Esophagus squamous epithelium (tissue), 5 donors: ENCODE results near the gene CD83. TPM values are rescaled to one million over a fixed set of nuclear protein-coding genes. Genes with fewer than 3 reads are reported as not detected.
"Not testable (repeated sequence)": the region's sequence is repeated elsewhere in the genome, so short reads cannot be mapped to it uniquely, and the experiment has no call there.

Source experiments
- DNase-seq: peaks from one replicate; lab custom pipeline; 2025; lab: John Stamatoyannopoulos, UW
- H3K27ac ChIP-seq, 4 donors: fragments of 200-600 bp; sonication (generic); one replicate each; pipeline ENCODE4 v1.5.1; 2016 to 2019; ENCODE audit warnings: mild to moderate bottlenecking in 1 of 4
- H3K27me3 ChIP-seq, 4 donors: fragments of 200-600 bp; sonication (generic); 1 replicate in 3 of 4; 2 replicates in 1 of 4; pipeline versions ENCODE4 v1.5.1 to v1.6.0; 2017 to 2021; ENCODE audit warnings: antibody characterized with exemption in 1 of 4
- H3K36me3 ChIP-seq, 3 donors: fragments of 200-600 bp; sonication (generic); one replicate each; pipeline ENCODE4 v1.5.1; 2016 to 2019
- H3K4me1 ChIP-seq, 3 donors: fragments of 200-600 bp; sonication (generic); one replicate each; pipeline ENCODE4 v1.5.1; 2017 to 2019
- H3K4me3 ChIP-seq, 4 donors: fragments of 200-600 bp; sonication (generic); 1 replicate in 3 of 4; 2 replicates in 1 of 4; pipeline ENCODE4 v1.5.1; 2016 to 2019; ENCODE audit warnings: mild to moderate bottlenecking in 2 of 4, moderate library complexity in 1 of 4
- H3K9me3 ChIP-seq, 3 donors: fragments of 200-600 bp; sonication (generic); one replicate each; pipeline ENCODE4 v1.5.1; 2016 to 2019
- POLR2A ChIP-seq, 4 donors: fragments of 450-650 bp; IDR thresholded peaks; one replicate each; pipeline ENCODE4 v1.6.1; 2017; ENCODE audit warnings: antibody characterized with exemption in 4 of 4, mild to moderate bottlenecking in 4 of 4, moderate library complexity in 3 of 4
- WGBS, 2 donors: methylation state at CpG; one replicate each; pipeline ENCODE4 v1.1.5; 2018; 5-methylcytosine and 5-hydroxymethylcytosine counted together
- intact Hi-C: fragments of 100-400 bp; cut with DNase I; formaldehyde crosslinking; loops from one replicate; pipeline ENCODE4 v1.15.0; 2022
- total RNA-seq, 4 donors: library from RNA; depleted of rRNA; stranded (reverse); fragments of >200 nt; gene quantifications; one replicate each; pipeline ENCODE4 v1.1.0, GENCODE V29; 2016
- TF ChIP-seq, protein P1 (sequence below), 6 experiments: fragments of 450-650 bp in 4 of 6; fragments of 200-600 bp in 2 of 6; sonication (generic) in 2 of 6; IDR thresholded peaks; one replicate each; pipeline ENCODE4 v1.5.1; 2016 to 2019; ENCODE audit warnings: antibody characterized with exemption in 6 of 6, mild to moderate bottlenecking in 4 of 6, moderate library complexity in 4 of 6
- donor health status: DM: yes; HTN: yes; CAD: no.

CD83 gene
- total RNA-seq, 4 donors from 2014 or later = 0.56 to 2.8 (median 1.1) TPM

DNA sequence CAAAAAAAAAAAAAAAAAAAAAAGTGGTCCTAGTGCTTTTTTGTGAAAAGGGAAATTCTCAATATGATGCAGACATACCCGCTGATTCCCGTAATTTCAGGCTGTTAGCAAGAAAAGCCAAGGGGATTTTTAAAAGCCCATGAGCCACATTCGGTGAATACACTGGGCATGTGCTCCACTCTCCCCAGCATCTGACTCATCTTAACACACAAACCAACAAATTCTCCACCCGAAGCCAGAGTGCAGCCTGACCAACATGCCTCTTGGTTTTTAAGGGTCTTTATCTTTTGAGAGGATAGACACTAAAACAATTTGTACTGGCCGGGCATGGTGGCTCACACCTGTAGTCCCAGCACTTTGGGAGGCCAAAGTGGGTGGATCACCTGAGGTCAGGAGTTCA is 45.5 kb upstream of the CD83 start:
- Histone ChIP-seq H3K4me1 (peaks cover 0 to 38% (median 4%) of the 10 kb centered on the region in 3 donors), H3K36me3 (no peaks in the 10 kb centered on the region), H3K27ac (no peak overlapping the region), H3K9me3 (no peaks in the 10 kb centered on the region), H3K27me3 (no peaks in the 10 kb centered on the region), H3K4me3 (no peak overlapping the region)
- TF ChIP-seq, protein P1, sequence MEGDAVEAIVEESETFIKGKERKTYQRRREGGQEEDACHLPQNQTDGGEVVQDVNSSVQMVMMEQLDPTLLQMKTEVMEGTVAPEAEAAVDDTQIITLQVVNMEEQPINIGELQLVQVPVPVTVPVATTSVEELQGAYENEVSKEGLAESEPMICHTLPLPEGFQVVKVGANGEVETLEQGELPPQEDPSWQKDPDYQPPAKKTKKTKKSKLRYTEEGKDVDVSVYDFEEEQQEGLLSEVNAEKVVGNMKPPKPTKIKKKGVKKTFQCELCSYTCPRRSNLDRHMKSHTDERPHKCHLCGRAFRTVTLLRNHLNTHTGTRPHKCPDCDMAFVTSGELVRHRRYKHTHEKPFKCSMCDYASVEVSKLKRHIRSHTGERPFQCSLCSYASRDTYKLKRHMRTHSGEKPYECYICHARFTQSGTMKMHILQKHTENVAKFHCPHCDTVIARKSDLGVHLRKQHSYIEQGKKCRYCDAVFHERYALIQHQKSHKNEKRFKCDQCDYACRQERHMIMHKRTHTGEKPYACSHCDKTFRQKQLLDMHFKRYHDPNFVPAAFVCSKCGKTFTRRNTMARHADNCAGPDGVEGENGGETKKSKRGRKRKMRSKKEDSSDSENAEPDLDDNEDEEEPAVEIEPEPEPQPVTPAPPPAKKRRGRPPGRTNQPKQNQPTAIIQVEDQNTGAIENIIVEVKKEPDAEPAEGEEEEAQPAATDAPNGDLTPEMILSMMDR (IDR thresholded peaks at IDR 0.05) = no peak
- no peak for TF ChIP-seq POLR2A (IDR thresholded peaks at IDR 0.05)
- intact Hi-C loops = no loop called here
- no peak for DNase-seq
- 54 to 64% methylated on average over 4 to 5 of the region's 5 CpGs for WGBS, 2 donors

DNA sequence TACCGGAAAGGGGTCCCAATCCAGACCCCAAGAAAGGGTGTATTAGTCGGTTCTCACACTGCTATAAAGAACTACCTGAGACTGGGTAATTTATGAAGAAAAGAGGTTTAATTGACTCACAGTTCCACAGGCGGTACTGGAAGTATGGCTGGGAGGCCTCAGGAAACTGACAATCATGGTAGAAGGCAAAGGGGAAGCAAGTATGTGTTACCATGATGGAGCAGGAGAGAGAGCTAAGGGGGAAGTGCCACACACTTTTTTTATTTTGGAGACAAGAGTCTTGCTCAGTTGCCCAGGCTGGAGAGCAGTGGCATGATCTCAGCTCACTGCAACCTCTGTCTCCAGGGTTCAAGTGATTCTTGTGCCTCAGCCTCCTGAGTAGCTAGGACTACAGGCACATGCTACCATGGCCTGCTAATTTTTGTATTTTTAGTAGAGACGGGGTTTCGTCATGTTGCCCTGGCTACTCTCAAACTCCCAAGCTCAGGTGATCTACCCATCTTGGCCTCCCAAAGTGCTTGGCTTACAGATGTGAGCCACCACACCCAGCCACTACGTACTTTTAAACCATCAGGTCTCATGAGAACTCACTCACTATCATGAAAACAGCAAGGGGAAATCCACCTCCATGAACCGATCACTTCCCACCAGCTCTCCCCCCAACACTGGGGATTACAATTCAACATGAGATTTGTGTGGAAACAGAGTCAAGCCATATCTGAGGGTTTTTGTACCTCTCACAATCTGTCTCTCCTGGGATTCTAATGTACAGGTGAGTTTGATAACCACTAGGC is 43.8 kb upstream of the CD83 start:
- intact Hi-C loops, H3K4me3 ChIP-seq, H3K9me3 ChIP-seq, H3K27ac ChIP-seq, H3K36me3 ChIP-seq, H3K27me3 ChIP-seq, DNase-seq: not testable (repeated sequence)
- WGBS, 2 donors = 90 to 91% methylated on average over 6 to 7 of the region's 7 CpGs
- peaks cover 0 to 28% (median 4%) of the 10 kb centered on the region in 3 donors for H3K4me1 ChIP-seq

DNA sequence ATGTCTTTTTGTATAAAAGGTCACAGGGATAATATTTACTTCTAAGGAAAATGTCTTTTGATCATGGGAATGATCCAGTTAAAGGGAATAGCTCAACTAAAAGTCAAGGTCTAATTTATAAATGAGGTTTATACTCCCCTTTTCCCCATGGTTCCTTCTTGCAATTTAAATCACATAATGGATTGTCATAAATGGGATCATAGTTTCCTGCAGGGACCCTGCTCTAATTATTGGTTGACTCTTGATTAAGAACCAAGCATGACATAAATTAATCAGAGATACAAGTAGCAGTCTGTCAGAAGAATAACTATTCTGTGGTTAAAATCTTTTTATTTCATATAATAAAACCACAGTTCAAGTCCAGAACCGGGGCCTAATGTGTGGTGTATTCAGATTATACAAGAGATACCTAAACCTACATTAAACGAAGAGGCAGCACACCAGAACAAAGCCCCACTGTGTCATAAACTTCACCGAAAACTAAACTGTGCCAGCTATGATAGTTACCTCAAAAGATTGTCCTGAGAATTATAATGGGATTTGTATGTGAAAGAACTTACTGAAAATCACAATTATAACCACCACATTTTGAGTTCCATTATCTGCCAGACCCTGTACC is 43.0 kb upstream of the CD83 start:
- no peaks in the 10 kb centered on the region for H3K36me3 ChIP-seq
- no peaks in the 10 kb centered on the region for H3K27me3 ChIP-seq
- H3K4me1 ChIP-seq = peaks cover 4 to 34% (median 10%) of the 10 kb centered on the region in 3 donors
- H3K4me3 ChIP-seq = peak overlapping the region; percentile 9 to 60 (median 32)
- peak overlapping the region; percentile 38 to 77 (median 66) for H3K27ac ChIP-seq
- 47 to 60% methylated on average over 3 of the region's 3 CpGs for WGBS, 2 donors
- H3K9me3 ChIP-seq = no peaks in the 10 kb centered on the region
- intact Hi-C loops = no loop called here
- no peak for TF ChIP-seq POLR2A (IDR thresholded peaks at IDR 0.05)
- TF ChIP-seq, protein P1 (IDR thresholded peaks at IDR 0.05) = no peak
- no peak for DNase-seq

DNA sequence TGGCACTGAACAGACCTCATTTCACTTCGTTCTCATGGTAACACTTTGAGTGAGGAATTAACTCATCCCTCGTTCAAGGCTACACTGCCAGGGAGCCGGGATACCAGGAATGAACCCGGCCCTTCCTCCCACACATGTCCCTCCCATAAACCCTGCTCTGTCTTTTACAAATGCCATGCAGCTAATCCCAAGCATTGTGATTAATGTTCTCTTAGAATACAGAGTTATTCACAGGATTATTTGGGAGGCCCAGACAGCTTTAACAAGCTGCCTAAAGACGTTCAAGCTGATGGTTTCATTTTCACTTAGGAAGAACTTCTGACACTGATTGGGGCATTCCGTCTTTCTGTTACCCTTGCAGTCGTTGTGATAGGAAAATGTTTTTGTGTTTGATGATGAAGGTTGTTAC is 42.5 kb upstream of the CD83 start:
- no peaks in the 10 kb centered on the region for H3K27me3 ChIP-seq
- no peak for DNase-seq
- WGBS, 2 donors = 0 to 2% methylated on average over 7 of the region's 7 CpGs
- peaks cover 4 to 38% (median 10%) of the 10 kb centered on the region in 3 donors for H3K4me1 ChIP-seq
- TF ChIP-seq POLR2A (IDR thresholded peaks at IDR 0.05) = no peak
- TF ChIP-seq, protein P1 (IDR thresholded peaks at IDR 0.05) = no peak
- H3K9me3 ChIP-seq = no peaks in the 10 kb centered on the region
- intact Hi-C loops = no loop called here
- H3K27ac ChIP-seq = peak overlapping the region; percentile 38 to 77 (median 66)
- no peaks in the 10 kb centered on the region for H3K36me3 ChIP-seq
- peak overlapping the region; percentile 9 to 60 (median 32) for H3K4me3 ChIP-seq

DNA sequence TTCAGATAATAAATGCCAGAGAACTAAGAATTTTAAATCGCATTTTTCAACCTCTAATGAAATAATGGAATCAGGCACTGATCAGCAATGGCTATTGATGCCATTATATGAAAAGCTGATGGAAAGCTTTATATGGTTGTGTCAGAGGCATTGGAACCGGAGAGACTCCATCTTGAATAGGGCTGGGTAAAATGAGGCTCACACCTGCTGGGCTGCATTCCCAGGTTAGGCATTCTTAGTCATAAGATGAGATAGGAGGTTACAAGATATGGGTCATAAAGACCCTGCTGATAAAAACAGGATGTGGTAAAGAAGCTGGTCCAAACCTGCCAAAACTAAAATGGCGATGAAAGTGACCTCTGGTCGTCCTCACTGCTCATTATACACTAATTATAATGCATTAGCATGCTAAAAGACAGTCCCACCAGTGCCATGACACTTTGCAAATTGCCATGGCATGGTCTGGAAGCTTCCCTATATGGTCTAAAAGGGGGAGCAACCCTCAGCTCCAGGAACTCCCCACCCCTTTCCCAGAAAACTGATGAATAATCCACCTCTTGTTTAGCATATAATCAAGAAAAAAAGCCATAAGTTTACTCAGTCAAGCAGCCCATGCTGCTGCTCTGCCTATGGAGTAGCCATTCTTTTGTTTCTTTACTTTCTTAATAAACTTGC is 40.2 kb upstream of the CD83 start:
- Histone ChIP-seq H3K4me1 (peaks cover 4 to 38% (median 10%) of the 10 kb centered on the region in 3 donors), H3K27me3 (no peaks in the 10 kb centered on the region), H3K9me3 (no peaks in the 10 kb centered on the region), H3K36me3 (no peaks in the 10 kb centered on the region), H3K27ac (no peak overlapping the region), H3K4me3 (no peak overlapping the region)
- WGBS, 2 donors = 77 to 87% methylated on average over 4 of the region's 4 CpGs
- DNase-seq = no peak
- TF ChIP-seq, protein P1 (IDR thresholded peaks at IDR 0.05) = no peak
- no peak for TF ChIP-seq POLR2A (IDR thresholded peaks at IDR 0.05)
- intact Hi-C loops = no loop called here
